GM12872 (cell line): ENCODE measurements around the gene STX16.

Experiments used
- TF ChIP-seq, protein P1 (sequence below): IDR thresholded peaks from 3 replicates; pipeline ENCODE4 v1.5.1; 2011; ENCODE audit warnings: low read depth, mild to moderate bottlenecking, low read length, moderate library complexity; ENCODE audit not compliant: insufficient read depth

STX16 gene

DNA sequence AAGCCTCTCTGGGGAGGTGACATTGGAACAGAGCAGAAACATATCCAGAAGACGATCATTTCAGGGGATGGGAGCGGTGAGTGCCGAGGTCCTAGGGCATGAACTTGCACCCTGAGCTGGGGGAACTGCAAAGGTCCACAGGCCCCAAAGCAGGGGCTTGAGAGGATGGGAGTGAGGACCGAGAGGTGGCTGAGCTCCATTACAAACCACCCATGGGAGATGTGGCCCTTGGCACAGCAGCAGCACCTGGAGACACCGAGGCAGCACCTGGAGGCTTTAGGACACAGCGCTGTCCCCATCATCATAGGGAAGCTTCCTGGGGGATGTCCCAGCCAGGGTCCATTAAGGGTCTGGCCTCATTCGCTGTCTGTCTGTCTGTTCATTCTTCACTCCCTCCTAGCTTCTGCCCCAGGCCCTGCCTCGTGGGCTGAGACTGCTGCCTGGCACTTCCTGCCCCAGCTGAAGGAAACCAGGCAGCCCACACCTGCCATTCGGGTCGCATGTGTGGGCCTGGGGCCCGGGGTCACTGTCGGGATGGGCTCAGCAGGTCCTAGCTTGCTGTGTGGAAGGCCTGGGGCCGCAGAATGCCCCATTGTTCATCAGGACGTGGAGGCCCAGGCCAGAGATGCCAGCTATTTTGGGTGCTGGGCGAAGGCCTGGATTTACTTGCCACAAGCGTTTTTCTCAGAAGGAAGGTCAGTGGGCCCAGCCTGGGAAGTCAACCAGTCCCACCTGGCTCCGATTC lies 42.8 kb upstream of the STX16 start:
- TF ChIP-seq, protein P1, sequence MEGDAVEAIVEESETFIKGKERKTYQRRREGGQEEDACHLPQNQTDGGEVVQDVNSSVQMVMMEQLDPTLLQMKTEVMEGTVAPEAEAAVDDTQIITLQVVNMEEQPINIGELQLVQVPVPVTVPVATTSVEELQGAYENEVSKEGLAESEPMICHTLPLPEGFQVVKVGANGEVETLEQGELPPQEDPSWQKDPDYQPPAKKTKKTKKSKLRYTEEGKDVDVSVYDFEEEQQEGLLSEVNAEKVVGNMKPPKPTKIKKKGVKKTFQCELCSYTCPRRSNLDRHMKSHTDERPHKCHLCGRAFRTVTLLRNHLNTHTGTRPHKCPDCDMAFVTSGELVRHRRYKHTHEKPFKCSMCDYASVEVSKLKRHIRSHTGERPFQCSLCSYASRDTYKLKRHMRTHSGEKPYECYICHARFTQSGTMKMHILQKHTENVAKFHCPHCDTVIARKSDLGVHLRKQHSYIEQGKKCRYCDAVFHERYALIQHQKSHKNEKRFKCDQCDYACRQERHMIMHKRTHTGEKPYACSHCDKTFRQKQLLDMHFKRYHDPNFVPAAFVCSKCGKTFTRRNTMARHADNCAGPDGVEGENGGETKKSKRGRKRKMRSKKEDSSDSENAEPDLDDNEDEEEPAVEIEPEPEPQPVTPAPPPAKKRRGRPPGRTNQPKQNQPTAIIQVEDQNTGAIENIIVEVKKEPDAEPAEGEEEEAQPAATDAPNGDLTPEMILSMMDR: no peak

DNA sequence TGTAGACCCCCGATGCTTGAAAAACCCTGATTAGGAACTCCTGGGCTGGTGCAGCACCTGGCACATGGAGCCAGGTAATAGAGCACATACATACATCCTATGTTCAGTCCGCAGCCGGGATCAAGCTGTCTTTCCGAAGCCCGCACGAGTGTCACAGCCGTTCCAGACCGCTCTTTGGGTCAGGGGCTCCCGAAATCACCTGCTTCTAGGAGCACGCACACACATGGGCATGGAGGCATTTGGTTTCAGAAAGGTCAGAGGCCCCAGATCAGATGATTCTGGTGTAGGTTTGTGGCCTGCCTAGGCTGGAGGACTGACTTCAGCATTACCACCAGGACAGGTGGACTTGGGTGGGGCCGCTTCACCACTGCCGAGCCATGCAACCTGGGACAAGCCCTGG lies 42.1 kb upstream of the STX16 start:
- TF ChIP-seq, protein P1: no peak

DNA sequence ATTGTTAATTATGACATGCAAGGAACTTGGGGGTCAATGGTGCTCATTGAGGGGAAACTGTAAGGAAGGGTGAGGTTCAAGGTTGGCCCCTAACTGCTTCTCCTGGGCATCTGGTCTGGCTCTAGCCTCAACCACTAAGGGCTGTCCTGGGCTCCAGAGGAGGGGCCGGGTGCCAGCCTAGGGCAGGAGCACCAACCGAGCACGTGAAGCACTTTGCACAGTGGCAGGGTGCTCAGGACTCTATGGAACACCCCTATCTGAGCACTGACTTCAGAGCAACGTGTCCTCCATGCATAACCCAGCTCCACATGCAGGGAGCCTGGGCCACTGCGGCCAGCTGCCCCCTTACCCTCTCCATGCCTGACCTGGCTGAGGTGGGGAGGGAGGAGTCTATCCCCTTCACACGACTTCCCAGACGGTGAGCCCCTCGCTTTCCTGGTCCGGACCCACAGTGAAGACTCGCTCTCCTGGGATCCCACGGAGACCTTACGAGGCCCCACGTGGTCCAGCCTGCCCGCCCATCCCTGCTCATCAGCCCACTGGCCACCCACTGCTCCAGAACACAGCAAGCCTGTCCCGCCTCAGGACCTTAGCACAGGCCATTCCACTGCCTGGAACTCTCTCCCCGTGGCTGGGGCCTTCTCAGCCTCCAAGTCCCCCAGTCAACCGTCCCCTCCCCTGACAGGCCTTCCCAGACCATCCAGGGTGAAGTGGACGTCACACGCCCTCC lies 40.8 kb upstream of the STX16 start:
- TF ChIP-seq, protein P1: no peak

DNA sequence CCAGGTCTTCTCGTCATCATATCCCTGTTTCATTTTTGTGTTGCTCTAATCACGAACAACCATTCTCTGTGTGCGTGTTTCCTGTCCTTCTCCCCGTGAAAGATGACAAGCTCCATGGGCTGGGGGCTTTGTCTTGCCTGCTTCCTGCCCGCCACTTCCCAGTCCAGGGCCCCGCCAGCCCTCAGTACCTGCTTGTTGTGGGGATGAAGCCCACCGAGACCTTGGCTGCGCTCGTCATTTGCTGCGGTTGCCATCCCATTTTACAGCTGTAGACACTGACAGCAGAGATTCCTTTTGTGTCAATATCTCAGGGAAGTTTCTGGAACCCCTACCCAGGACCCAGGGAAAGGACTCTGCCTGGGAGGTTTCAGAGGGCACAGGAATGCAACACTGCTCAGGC lies 40.3 kb upstream of the STX16 start:
- TF ChIP-seq, protein P1: no peak

DNA sequence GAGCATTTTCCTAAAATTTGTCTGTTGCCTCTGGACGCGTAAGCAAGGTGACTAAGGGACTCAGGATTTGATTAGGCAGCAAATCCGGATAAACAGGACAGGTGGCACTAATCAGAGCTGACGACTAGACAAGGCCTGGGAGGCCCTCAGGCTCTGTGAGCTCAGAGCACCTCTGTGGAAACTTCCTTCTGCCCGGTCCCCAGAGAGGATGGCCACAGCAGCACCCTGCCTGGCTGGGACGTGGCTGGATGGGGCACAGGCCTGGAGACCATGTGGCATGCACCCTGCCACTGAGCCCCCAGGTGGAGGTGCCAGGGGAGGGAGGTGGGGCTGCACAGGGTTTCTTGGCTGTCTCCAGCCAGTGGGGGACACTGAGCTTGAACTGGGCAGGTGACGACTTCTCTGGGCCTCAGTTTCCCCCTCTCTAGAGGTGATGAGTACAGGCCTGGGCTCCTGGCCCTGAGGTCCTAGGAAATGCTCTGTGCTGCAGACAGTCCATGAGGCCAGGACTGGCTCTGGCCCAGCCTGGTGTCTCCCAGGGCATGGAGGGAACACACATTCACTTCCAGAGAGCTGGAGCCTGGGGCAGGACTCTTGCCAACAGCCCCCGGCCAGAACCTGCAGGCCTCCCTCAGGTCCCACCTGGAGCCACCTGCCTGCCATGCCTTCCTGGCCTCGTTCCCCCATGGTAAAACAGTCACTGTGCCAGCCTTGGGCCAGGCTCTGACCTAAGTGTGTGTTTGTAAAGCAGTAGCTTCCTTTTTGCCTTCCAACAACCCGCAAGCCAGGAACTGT lies 39.6 kb upstream of the STX16 start:
- TF ChIP-seq, protein P1: no peak

DNA sequence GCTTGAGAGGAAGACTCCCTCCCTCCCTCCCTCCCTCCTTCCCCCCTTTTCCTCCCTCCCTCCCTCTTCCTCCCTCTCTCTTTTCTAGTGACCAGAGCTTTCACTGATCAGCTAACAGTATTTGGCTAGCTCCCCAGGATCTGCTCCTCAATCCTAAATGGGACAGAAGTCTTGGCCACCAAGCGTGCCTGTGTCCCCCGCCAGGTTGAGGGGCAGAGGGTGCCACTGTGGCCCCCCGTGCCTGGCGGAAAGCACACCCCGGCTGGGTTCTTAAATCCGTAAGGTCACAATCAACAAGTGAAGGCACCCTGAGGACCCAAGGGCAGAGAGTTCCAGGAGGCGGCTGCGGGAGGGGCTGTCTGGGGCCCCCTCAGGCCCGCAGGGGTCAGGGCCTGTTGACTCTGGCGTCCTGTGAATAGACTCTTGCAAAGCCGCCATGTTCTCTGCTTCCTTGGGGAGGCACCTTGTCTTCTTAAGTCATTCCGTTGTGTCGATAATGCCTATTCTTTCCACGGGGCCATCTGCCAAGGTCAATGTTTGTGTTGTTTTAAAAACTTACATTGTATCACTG lies 38.9 kb upstream of the STX16 start:
- TF ChIP-seq, protein P1: no peak

DNA sequence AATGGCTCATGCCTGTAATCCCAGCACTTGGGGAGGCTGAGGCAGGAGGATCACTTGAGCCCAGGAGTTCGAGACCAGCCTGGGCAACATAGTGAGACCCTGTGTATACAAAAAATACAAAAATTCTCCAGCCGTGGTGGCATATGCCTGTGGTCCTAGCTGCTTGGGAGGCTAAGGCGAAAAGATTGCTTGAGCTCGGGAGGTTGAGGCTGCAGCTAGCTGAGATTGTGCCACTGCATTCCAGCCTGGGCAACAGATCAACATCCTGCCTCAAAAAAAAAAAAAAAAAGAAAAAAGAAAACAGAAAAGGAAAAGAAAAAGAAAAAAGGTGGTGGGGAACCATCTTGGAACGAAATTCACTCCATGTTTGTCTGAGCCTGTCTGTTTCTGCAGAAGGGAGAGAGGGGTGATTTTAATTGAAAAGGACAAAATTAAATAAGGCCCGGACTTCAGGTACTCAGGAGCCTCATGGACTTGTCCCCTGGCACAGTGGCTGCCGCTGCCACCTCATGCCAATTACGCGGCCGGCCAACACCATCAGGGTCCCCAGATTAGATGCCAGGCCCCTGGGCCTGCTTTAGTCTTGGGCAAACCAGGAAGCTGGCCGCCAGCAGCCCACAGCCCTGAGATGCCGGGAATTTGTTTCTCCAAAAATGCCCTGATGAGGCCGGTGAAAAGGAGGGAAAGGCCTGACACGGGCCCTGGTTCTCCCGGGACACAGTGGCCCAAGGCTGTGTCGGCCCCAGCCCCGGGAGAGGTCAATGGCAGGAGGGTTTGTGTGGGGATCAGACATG lies 37.8 kb upstream of the STX16 start:
- TF ChIP-seq, protein P1: no peak
